Measurements from ENCODE around the gene OMP.

- TF ChIP-seq, protein P1, sequence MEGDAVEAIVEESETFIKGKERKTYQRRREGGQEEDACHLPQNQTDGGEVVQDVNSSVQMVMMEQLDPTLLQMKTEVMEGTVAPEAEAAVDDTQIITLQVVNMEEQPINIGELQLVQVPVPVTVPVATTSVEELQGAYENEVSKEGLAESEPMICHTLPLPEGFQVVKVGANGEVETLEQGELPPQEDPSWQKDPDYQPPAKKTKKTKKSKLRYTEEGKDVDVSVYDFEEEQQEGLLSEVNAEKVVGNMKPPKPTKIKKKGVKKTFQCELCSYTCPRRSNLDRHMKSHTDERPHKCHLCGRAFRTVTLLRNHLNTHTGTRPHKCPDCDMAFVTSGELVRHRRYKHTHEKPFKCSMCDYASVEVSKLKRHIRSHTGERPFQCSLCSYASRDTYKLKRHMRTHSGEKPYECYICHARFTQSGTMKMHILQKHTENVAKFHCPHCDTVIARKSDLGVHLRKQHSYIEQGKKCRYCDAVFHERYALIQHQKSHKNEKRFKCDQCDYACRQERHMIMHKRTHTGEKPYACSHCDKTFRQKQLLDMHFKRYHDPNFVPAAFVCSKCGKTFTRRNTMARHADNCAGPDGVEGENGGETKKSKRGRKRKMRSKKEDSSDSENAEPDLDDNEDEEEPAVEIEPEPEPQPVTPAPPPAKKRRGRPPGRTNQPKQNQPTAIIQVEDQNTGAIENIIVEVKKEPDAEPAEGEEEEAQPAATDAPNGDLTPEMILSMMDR (conservative IDR thresholded peaks at IDR 0.05) = no peak
- TF ChIP-seq EZH2 (IDR thresholded peaks at IDR 0.05; ENCODE audit: low read depth) = no peak
Measured at GRCh38 chr11:77146261-77147035, 43.8 kb downstream of the OMP start.

All from PC-9 (cell line).